A549 treated with dexamethasone at 1 μM for 4 hours (cell line): Measurements from ENCODE around the gene ACAA2. TPM values are rescaled to one million over a fixed set of nuclear protein-coding genes. Genes with fewer than 3 reads are reported as not detected.

Experiments
- total RNA-seq: library from RNA; stranded (reverse); fragments of 200-300 nt; extraction: Qiagen RNA extraction; gene quantifications from 5 replicates; pipeline ENCODE4 v1.2.3, GENCODE V29; 2022

ACAA2 gene
- 49.8 to 54.0 TPM (median 51.0 TPM) in 5 replicates for total RNA-seq

GRCh38 chr18:49813319-49814146 lies at the start of gene ACAA2:
TSS of gene ACAA2 (minus strand) at chr18:49813533. CDS start at chr18:49813484, 49 bp downstream.

